ENCODE measurements around the gene RTN4RL2. TPM values are rescaled to one million over a fixed set of nuclear protein-coding genes. Genes with fewer than 3 reads are reported as not detected.
A peak's percentile ranks its signal among the peaks of the same experiment; 100 is the strongest.

Gene RTN4RL2
- total RNA-seq, 2 experiments from 2014 or later, result 0.35 to 0.50 TPM

DNA sequence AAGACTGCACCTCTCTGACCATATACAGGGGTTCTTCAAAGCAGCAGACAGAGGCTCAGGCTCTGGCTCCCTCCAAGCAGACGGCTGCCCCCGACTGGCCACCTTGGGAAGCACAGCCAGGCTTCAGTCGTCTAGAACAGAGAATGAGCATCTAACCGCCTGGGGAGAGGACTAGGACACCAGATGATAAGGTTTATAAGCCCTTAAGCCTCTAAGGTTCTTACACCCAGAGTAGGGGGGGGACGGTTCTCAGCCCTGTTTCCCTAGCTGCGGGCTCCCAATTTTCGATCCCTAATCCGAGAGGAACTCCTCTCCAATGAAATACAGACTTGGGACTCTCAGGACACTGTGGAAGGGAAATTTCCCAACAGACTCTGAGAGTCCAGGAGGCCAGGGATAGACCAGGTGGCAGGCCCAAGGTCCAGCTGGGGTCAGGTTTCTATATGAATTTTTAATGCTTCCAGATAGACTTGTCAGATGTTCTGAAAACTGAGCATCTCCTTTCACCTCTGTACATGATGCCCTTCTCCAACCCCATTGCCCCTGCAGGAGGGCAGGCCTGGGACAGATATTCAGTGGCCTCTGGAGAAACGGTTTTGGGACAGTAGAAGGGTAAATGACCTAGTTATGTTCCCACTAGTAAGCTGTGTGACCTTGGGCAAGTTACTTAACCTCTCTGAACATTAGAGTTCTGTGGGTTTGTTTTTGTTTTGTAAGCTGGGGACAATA is 20.2 kb downstream of the RTN4RL2 start:
- H3K4me3 Mint-ChIP-seq, result no peak overlapping the region

DNA sequence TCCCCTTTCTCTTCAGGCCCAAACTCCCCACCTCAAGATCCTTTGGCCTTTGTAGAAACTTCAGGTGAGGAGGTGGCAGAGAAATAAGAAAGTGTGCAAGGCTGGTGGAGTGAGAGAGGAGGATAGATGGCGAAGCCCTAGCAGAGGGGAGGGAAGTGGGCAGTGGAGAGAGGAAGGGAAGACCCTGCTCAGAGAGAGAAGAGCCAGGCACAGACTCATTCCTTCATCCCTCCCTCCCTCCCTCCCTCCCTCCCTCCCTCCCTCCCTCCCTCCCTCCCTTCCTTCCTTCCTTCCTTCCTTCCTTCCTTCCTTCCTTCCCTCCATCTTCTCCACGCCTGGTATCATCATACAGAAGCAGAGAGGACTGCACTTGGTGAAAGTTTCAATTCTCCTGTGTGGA is 21.0 kb downstream of the RTN4RL2 start:
- Mint-ChIP-seq H3K36me3 (ENCODE audit: low read depth) (peaks cover 9% of the 10 kb centered on the region), H3K4me3 (no peak overlapping the region), H3K9me3 (no peaks in the 10 kb centered on the region), H3K4me1 (peaks cover 6% of the 10 kb centered on the region), H3K27ac (no peak overlapping the region), H3K27me3 (peaks cover 48% of the 10 kb centered on the region)
- CTCF ChIA-PET, result interaction anchor here (0.8 to 5.7 kb wide), 5 partner anchors 12 to 156 kb away, joined by 3 to 33 read pairs (median 12); no protein-coding TSS in a partner anchor
- POLR2A ChIA-PET, result interaction anchor here (0.6 to 1.6 kb wide), 2 partner anchors 146 to 150 kb away, joined by 3 read pairs; partner anchors contain the start of gene SSRP1
- no peak for DNase-seq

More for the DNA sequence above, 20.2 kb downstream of the RTN4RL2 start:
- no peaks in the 10 kb centered on the region for H3K9me3 Mint-ChIP-seq
- POLR2A ChIA-PET, result interaction anchor here (0.6 to 1.6 kb wide), 2 partner anchors 145 to 150 kb away, joined by 3 read pairs; partner anchors contain the start of gene SSRP1
- H3K27me3 Mint-ChIP-seq, result peaks cover 55% of the 10 kb centered on the region
- H3K4me1 Mint-ChIP-seq, result peaks cover 12% of the 10 kb centered on the region
- CTCF ChIA-PET, result interaction anchor here (0.7 to 5.7 kb wide), 9 partner anchors 13 to 156 kb away, joined by 3 to 33 read pairs (median 4); partner anchors contain the start of gene UBE2L6
- no peak overlapping the region for H3K27ac Mint-ChIP-seq
- H3K36me3 Mint-ChIP-seq (ENCODE audit: low read depth), result peaks cover 5% of the 10 kb centered on the region
- DNase-seq, result peak; percentile 81

DNA sequence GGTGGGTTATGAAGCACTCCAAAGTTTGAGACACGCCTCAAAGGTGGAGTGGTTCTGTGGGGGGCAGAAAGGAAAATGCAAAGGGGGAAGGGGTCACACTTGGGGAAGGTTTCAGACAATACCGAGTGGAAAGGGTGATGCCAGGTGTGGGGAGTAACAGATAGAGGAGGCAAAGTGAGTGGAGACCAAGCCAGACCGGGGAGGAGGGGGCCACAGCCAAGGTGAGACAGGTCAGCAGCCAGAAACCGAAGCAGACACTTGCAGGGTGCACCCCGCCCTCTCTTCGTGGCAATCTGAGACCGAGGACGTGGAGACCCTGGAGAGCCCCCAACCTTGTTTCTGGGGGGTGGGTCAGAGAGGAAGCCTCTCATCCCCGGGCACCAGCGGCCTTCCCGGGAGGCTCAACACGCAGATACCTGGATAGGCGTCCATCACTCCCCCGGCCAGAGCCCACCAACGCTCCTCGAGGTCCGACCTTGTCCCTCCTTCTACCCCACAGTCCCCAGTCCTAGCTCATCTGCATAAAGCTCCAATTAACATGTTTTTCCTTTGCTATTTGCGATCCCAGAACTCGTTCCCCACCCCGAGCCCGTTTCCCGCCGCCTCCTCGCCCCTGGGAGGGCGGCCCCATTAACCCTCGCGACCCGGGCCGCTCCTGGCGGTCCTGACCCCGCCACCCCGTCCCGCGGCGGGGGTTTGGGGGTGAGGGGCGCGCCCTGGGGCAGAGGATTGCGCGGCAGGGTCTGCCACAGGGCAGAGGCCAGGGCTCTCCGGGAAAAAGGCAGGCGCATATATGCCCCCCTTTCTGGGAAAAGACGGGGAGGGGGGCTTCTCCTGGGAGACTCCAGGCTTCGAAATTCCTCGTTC is 21.8 kb downstream of the RTN4RL2 start:
- ChIA-PET POLR2A (interaction anchor here (1.0 kb wide), 1 partner anchor 33 kb away, joined by 3 read pairs; the partner anchor contains the start of gene SLC43A1), CTCF (interaction anchor here (0.6 to 5.7 kb wide), 4 partner anchors 11 to 44 kb away, joined by 4 to 33 read pairs (median 26); no protein-coding TSS in a partner anchor)
- Mint-ChIP-seq H3K27me3 (peaks cover 43% of the 10 kb centered on the region), H3K9me3 (no peaks in the 10 kb centered on the region), H3K27ac (no peak overlapping the region), H3K4me3 (no peak overlapping the region), H3K4me1 (peaks cover 2% of the 10 kb centered on the region), H3K36me3 (ENCODE audit: low read depth) (peaks cover 9% of the 10 kb centered on the region)
- DNase-seq, result no peak

DNA sequence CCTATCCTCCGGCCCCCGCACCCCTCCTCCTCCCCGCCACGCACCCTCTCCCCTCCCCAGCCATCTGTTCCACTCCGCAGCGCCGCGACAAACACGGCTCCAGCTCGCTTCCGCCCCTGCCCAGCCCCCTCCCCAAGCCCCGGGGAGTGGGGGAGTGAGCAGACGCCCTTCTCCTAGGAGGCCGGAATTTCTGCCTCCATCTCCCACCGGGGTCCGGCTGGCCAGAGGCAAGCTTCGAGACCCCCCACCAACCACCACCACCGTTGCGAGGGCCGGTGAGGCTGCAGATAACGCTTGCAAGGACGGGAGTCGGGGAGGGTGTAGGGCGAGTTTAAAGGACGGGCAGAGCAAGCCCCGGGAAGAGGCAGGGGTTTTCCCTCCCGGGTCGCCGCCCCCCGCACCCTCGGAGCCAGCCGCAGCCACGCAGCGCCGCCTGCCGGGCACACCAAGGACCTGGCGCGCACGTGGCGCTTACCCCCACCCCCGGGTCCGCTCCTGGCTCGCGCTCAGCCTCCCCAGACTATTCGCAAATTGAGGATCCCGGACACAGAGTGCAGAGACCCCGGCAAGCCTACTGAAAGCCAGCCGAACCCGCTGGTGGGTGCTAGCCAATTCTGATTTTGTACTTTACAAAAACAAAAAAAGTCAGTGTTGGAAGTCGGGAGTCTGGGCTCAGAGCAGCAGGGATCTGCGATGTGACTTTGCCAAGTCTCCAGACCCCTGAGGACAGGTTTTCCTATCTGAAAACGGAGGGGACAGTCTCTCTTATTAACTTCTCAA is 22.6 kb downstream of the RTN4RL2 start:
- no peaks in the 10 kb centered on the region for H3K9me3 Mint-ChIP-seq
- peak; percentile 45 for DNase-seq
- ChIA-PET POLR2A (interaction anchor here (1.0 kb wide), 1 partner anchor 32 kb away, joined by 3 read pairs; the partner anchor contains the start of gene SLC43A1), CTCF (interaction anchor here (1.1 to 5.7 kb wide), 11 partner anchors 8 to 158 kb away, joined by 3 to 33 read pairs (median 8); partner anchors contain the start of genes RTN4RL2, SLC43A1 and UBE2L6)
- H3K27ac Mint-ChIP-seq, result no peak overlapping the region
- peaks cover 2% of the 10 kb centered on the region for H3K4me1 Mint-ChIP-seq
- H3K36me3 Mint-ChIP-seq (ENCODE audit: low read depth), result peaks cover 9% of the 10 kb centered on the region
- H3K4me3 Mint-ChIP-seq, result no peak overlapping the region
- peaks cover 35% of the 10 kb centered on the region for H3K27me3 Mint-ChIP-seq

DNA sequence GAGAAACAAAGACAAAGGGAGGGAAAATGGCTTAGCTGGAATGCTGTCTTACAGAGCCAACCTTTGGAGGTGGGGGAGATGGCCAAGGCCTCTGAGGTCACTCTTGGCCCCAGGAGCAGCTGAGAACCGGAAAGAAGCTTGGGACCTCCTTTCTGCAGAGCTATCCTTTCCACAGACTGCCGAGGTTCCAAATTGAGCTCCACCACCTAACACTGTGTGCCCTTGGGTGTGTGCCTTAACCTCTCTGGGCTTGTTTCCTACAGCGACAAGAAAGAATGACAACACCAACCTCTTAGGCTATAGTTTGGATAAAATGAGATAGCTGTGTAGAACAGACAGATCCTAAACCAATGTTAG is 23.2 kb downstream of the RTN4RL2 start:
- Mint-ChIP-seq H3K36me3 (ENCODE audit: low read depth) (peaks cover 12% of the 10 kb centered on the region), H3K4me1 (peaks cover 2% of the 10 kb centered on the region), H3K9me3 (no peaks in the 10 kb centered on the region), H3K4me3 (no peak overlapping the region), H3K27me3 (peaks cover 31% of the 10 kb centered on the region), H3K27ac (no peak overlapping the region)
- DNase-seq, result no peak
- ChIA-PET POLR2A (interaction anchor here (1.1 kb wide), 1 partner anchor 32 kb away, joined by 3 read pairs; the partner anchor contains the start of gene SLC43A1), CTCF (interaction anchor here (0.7 to 5.7 kb wide), 15 partner anchors 9 to 157 kb away, joined by 3 to 33 read pairs (median 5); partner anchors contain the start of genes P2RX3, RTN4RL2, SLC43A1 and SLC43A3)

DNA sequence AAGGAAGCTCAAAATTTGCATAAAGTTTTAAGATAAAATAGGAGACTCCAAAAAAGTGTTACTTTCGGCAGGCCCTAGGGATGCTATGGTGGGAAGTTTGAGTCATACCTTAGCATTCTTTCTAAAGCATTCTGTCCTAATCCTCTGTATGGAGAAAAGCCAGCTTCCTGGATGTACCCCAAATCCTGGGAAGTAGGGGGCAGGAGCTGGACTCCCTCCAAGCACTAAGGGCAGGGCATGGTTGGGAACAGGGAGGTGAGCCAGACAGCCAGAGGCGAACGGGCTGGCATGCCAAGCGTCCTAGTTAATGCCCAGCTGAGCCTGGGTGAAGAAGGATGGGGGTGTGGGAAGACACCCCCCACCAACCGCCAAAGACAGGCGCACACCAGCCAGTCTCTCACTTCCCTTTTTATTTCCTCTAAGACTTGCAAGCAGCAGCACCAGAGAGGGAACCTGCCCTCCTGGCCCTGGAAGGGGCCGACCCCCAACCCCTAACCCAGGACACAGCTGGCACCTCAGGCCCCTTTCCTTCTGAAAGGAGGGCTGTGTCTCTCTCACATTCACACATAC is 23.9 kb downstream of the RTN4RL2 start:
- POLR2A ChIA-PET, result interaction anchor here (1.1 kb wide), 1 partner anchor 32 kb away, joined by 3 read pairs; the partner anchor contains the start of gene SLC43A1
- H3K4me1 Mint-ChIP-seq, result peaks cover 2% of the 10 kb centered on the region

DNA sequence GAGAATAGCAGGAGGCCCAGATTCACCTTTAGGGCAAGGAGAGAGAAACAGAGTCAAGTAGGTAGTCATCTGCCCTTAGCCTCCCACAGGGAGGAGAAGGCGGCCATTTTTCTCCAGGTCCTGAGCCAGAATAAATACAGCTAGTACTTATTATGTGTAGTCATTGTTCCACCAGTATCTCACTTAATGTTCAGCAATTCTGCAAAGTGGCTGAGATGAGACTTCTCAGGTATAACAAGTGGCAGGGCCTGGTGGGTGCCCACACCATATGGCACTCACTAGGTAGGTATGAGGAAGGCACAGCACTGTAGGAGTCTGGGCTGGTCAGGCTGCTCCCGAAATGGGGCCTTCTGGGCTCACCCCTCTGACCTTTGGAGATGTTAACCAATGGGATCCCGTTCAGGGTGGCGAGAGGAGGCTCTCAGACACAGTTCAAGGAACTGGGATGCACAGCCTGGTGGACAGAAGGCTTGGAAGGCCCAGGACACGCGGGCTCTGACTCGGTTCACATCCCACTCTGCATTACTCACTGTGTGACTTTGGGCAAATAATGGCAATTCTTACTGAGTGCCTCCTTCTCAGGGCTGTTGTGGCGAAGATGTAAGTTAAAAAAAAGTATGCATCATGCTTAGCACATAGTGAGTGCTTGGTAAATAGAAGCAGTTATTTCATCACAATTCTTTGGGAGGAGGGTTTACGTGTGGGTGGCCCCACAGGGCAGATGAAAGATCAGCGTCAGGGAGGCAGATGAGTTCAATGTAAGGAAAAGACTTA is 25.1 kb downstream of the RTN4RL2 start:
- H3K36me3 Mint-ChIP-seq (ENCODE audit: low read depth), result peaks cover 12% of the 10 kb centered on the region
- H3K9me3 Mint-ChIP-seq, result no peaks in the 10 kb centered on the region
- CTCF ChIA-PET, result interaction anchor here (0.8 to 5.7 kb wide), 6 partner anchors 9 to 140 kb away, joined by 3 to 33 read pairs (median 8); no protein-coding TSS in a partner anchor
- peaks cover 21% of the 10 kb centered on the region for H3K27me3 Mint-ChIP-seq
- H3K4me1 Mint-ChIP-seq, result no peaks in the 10 kb centered on the region
- no peak overlapping the region for H3K27ac Mint-ChIP-seq
- no peak overlapping the region for H3K4me3 Mint-ChIP-seq
- POLR2A ChIA-PET, result no interaction called here
- no peak for DNase-seq

More for the DNA sequence above, 23.9 kb downstream of the RTN4RL2 start:
- Mint-ChIP-seq H3K4me3 (no peak overlapping the region), H3K27me3 (peaks cover 29% of the 10 kb centered on the region), H3K27ac (no peak overlapping the region), H3K9me3 (no peaks in the 10 kb centered on the region), H3K36me3 (ENCODE audit: low read depth) (peaks cover 12% of the 10 kb centered on the region)
- CTCF ChIA-PET, result interaction anchor here (0.7 to 5.7 kb wide), 15 partner anchors 9 to 156 kb away, joined by 3 to 33 read pairs (median 5); partner anchors contain the start of genes P2RX3, RTN4RL2, SLC43A1 and SLC43A3
- no peak for DNase-seq

DNA sequence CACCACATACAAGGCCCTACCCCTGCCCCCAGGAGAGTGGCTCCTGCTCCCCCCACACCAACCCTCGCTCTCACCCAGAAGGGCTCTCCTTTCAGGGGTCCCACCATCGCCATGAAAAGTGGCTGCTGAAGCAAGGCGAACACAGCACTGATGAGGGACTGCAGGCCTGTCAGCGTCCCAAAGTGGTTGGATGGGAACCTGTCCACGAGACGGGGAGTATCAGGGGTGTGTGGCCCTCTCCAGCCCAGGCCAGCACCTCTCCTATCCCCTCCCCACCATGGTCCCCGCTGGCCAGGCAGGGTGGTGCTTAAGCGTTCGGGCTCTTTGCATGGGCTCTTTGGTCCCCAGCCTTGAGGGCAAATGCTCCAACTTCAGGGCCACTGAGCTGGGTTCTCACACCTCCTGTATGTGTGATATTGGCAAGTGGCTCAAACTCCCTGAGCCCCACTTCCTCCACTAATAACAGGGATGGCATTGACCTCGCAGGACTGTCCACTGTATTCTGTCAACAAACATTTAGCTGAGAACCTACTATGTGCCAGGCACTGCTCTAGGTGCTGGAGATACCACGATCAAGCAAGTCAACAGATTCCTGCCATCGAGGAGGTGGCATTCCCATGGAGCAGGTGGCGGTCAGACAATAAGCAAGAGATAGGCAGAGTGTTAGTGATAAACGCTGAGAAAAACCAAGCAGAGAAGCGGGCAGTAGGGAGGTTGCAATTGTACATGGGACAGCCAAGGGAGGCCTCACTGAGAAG is 26.9 kb downstream of the RTN4RL2 start:
- CTCF ChIA-PET, result interaction anchor here (3.1 kb wide), 1 partner anchor 39 kb away, joined by 16 read pairs; no protein-coding TSS in a partner anchor
- POLR2A ChIA-PET, result no interaction called here
- H3K9me3 Mint-ChIP-seq, result no peaks in the 10 kb centered on the region
- peaks cover 7% of the 10 kb centered on the region for H3K27me3 Mint-ChIP-seq
- H3K4me1 Mint-ChIP-seq, result no peaks in the 10 kb centered on the region
- H3K36me3 Mint-ChIP-seq (ENCODE audit: low read depth), result peaks cover 14% of the 10 kb centered on the region
- H3K27ac Mint-ChIP-seq, result no peak overlapping the region
- DNase-seq, result no peak
- H3K4me3 Mint-ChIP-seq, result no peak overlapping the region

DNA sequence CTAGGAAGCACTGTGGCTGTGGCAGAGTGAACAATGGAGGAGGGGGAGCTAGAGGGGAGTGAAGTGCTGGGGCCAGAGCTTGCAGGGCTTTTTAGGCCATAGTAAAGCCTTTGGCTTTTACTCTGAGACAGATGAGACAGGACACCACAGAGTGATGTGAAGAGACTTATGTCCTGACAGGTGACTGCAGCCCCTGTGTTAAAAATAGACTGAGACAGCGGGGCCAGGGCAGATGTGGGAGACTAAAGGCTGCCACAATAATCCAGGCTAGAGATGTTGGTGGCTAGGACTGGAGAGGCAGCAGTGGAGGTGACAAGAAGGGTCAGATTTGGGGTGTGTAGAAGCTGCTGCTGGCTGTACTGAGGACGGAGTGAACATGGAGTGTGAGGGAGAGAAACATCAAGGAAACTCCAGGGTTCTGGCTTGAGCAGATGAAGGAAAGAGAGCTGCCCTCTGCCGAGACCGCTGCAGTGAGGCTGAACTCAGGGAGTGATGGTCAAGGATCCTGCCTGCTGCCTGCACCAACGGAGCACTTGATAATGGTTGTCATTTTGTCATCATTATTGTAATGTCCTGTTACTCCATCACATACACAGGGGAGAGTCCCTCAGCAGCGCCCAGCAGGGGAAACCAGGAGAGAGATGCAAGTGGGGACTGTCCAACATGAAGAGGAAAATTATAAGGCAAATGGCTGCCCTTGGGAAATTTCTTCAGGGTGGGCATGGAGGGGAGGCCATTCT is 27.8 kb downstream of the RTN4RL2 start:
- Mint-ChIP-seq H3K4me1 (peaks cover 3% of the 10 kb centered on the region), H3K4me3 (no peak overlapping the region), H3K27ac (no peak overlapping the region), H3K9me3 (no peaks in the 10 kb centered on the region), H3K27me3 (peaks cover 4% of the 10 kb centered on the region), H3K36me3 (ENCODE audit: low read depth) (peaks cover 14% of the 10 kb centered on the region)
- POLR2A ChIA-PET, result no interaction called here
- DNase-seq, result no peak
- CTCF ChIA-PET, result interaction anchor here (1.1 to 3.1 kb wide), 2 partner anchors 38 to 42 kb away, joined by 3 to 16 read pairs; partner anchors contain the start of gene TIMM10

Measured in activated CD4-positive, alpha-beta memory T cell treated with anti-CD3 and anti-CD28 coated beads, Interleukin-2, amount 10 ng/mL, durations not matched to agents 7 days and 5 days (primary cell).